ENCODE measurements around the gene KCNAB1. TPM values are rescaled to one million over a fixed set of nuclear protein-coding genes. Genes with fewer than 3 reads are reported as not detected.

KCNAB1 gene
- total RNA-seq, 4 donors from 2014 or later = 0.38 to 1.5 (median 0.49) TPM

GRCh38 chr3:156582532-156583183 lies 462.3 kb downstream of the KCNAB1 start:
- Histone ChIP-seq H3K36me3 (no peaks in the 10 kb centered on the region), H3K27ac (no peak overlapping the region), H3K4me3 (no peak overlapping the region), H3K27me3 (no peaks in the 10 kb centered on the region), H3K4me1 (peaks cover 4% of the 10 kb centered on the region), H3K9me3 (no peaks in the 10 kb centered on the region)
- 90% methylated on average over 4 of the region's 4 CpGs for WGBS
- TF ChIP-seq EP300 (IDR thresholded peaks at IDR 0.05) = no peak
- DNase-seq (ENCODE audit: low spot score in 2 of 2) = no peak

GRCh38 chr3:156583469-156583868 lies 463.1 kb downstream of the KCNAB1 start:
- Histone ChIP-seq H3K9me3 (no peaks in the 10 kb centered on the region), H3K4me3 (no peak overlapping the region), H3K27me3 (no peaks in the 10 kb centered on the region), H3K36me3 (no peaks in the 10 kb centered on the region), H3K27ac (no peak overlapping the region), H3K4me1 (peaks cover 7% of the 10 kb centered on the region)
- TF ChIP-seq EP300 (IDR thresholded peaks at IDR 0.05) (no peak), POLR2A (IDR thresholded peaks at IDR 0.05) (no peak), CTCF (IDR thresholded peaks at IDR 0.05) (no peak), POLR2AphosphoS5 (IDR thresholded peaks at IDR 0.05) (no peak)
- DNase-seq (ENCODE audit: low spot score in 2 of 2) = no peak

- H3K4me1 ChIP-seq = peaks cover 7% of the 10 kb centered on the region
- peak overlapping the region; percentile 38 for H3K27ac ChIP-seq
- H3K9me3 ChIP-seq = no peaks in the 10 kb centered on the region
- no peak overlapping the region for H3K4me3 ChIP-seq
- H3K36me3 ChIP-seq = no peaks in the 10 kb centered on the region
- 57% methylated on average over 5 of the region's 5 CpGs for WGBS
- DNase-seq (ENCODE audit: low spot score in 2 of 2) = no peak
- TF ChIP-seq CTCF (IDR thresholded peaks at IDR 0.05) (no peak), POLR2AphosphoS5 (IDR thresholded peaks at IDR 0.05) (no peak), POLR2A (IDR thresholded peaks at IDR 0.05) (no peak), EP300 (IDR thresholded peaks at IDR 0.05) (no peak)
- no peaks in the 10 kb centered on the region for H3K27me3 ChIP-seq
Observed at GRCh38 chr3:156586905-156587759, 466.8 kb downstream of the KCNAB1 start.

GRCh38 chr3:156587760-156588069 lies 467.3 kb downstream of the KCNAB1 start:
- TF ChIP-seq EP300 (IDR thresholded peaks at IDR 0.05) = no peak
- no peak for TF ChIP-seq POLR2AphosphoS5 (IDR thresholded peaks at IDR 0.05)
- TF ChIP-seq POLR2A (IDR thresholded peaks at IDR 0.05) = no peak
- no peak for TF ChIP-seq CTCF (IDR thresholded peaks at IDR 0.05)
- Histone ChIP-seq H3K4me1 (peaks cover 7% of the 10 kb centered on the region), H3K27me3 (no peaks in the 10 kb centered on the region), H3K36me3 (no peaks in the 10 kb centered on the region), H3K27ac (peak overlapping the region; percentile 38), H3K4me3 (no peak overlapping the region), H3K9me3 (no peaks in the 10 kb centered on the region)
- WGBS = 44% methylated on average over 1 of the region's 1 CpG
- DNase-seq (ENCODE audit: low spot score in 2 of 2) = no peak

Other genes with a start within 250 kb of the KCNAB1 start
- 10 to 100 TPM; 33.9 to 39.5 (median 39.3) TPM for gene GMPS, start 249.9 kb upstream of the KCNAB1 start, total RNA-seq

All from suprapubic skin (tissue), 4 donors.